ENCODE data around the gene A1BG.
"Not testable (repeated sequence)": the region's sequence is repeated elsewhere in the genome, so short reads cannot be mapped to it uniquely, and the experiment has no call there.

The A1BG gene

DNA sequence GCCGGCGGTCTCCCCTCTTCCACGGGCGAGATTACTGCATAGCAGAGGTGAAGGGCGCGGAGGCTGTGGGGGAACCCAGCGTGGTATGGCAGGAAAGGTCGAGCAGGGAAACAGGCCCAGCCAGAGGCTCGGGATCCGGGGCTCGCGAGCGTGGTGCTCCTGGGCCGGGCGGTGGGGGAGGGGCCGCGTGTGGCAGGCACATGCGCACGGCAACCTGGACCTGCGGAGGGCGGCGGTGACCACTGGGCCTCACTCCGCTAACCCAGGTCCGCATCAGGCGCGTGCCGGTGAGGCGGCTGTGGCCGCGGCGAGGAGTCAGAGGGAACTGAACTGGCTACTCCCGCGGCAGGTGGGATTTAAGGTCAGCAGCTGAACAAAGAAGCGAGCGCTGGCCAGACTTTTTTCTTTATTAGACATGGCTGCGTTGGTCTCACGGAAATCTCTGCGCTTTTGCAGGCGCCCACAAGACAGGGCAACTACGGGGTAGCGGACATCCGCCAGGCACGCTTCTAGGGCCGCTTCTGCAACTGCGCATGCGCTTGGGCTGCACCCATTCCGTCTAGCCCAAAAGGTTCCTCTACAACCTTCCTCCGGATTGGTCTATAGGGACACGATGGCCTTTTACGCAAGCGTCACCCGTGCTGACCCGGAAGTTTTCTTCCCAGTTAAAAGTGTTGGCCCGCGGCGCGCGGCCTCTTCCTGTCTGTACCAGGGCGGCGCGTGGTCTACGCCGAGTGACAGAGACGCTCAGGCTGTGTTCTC lies 33.5 kb upstream of the A1BG start, which contains the start of gene RPS5:
Gene RPS5 (plus strand): TSS at position 694 of the 762 bp plus-strand sequence. CDS start 869 bp downstream, outside the sequence.
- DNase-seq (ENCODE audit: low read depth in 1 of 2, low spot score in 1 of 2): peak; percentile 91 to 92

DNA sequence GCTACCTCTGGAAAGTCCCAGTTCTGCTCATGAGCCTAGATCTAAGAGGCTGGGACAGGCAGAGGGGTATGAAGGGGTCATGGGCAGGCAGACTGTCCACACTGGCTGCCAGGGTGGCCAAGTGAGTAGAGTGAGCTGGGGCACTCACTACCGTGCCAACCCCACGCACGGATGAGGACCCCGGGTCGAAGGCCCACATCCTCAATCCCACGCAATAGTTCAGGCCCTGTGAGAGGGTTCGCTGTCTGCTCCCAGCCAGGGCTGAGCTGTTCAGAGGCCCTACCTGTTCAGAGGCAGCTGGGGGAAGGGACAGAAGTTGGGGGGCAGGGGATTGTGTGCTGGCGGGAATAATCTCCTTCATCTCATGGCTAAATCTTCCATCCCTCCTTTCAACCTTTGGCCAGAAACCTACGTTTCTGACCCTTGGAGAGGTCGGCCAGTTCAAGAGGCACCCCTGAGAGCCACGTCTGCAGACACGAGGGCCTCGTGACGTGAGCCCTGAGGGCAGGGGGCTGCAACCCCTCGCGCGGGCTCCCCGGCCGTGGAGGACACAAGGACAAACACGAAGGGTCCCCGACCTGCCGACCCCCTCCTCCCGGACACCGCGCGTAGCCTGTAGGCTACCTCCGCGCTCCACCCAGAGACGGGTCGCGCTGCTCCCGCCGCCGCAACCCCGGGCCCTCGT lies 32.7 kb upstream of the A1BG start:
- no peak for DNase-seq (ENCODE audit: low read depth in 1 of 2, low spot score in 1 of 2)

DNA sequence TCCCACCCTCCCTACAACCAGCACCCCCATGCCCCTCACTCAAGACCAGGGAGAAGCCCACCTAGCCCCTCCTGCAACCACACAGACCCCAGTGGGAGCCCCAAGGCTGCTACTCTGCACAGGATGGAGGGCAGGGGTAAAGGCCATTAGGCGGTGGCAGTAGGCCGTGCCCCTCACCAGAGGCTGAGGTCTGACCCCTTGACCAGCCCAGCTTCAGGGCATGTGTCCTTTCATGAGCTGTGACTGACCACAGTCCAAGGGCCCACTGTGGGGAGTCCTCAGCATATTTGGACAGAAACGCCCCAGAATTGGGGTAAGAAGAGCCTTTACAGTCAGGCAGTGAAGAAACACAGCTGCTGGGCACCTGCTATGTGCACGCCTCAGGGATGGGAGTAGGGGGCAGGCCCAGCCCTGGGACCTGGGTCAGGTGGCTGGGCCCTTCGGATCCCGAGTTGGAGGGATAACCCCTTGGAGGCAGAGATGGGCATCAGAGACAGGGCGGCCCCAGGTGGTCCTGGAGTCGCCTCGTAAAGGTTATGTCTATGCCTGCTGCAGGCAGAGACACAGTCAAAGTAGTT lies 32.1 kb upstream of the A1BG start:
- no peak for DNase-seq (ENCODE audit: low read depth in 1 of 2, low spot score in 1 of 2)

DNA sequence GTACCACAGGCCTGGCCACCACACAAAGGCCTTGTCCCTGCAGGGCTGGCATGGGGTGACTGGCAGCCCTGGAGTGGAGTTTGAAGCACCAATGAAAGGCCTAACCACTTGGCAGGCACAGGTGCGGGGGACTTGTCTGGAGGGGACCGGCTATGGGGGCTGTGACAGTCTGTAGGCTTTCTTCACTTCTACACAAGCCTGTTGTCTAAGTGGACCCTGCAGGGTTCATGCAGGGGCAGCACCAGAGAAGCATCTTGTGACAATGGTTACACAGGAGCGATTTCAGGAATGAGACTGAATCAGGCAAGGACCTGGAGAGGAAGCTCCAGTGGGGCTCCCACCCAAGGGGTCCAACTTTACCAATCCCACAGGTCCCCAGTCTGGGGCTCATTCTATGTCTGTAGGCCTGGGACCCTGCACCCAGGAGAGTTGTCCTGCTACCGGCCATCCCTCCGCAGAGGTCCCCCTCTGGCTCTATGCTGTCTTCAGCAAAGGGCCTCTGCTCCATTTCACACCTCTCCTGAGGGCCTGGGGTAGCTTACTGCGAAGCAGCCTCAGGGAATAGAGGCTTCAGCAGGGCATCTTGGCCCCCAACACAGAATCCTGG lies 29.8 kb upstream of the A1BG start:
- DNase-seq (ENCODE audit: low read depth in 1 of 2, low spot score in 1 of 2): no peak

DNA sequence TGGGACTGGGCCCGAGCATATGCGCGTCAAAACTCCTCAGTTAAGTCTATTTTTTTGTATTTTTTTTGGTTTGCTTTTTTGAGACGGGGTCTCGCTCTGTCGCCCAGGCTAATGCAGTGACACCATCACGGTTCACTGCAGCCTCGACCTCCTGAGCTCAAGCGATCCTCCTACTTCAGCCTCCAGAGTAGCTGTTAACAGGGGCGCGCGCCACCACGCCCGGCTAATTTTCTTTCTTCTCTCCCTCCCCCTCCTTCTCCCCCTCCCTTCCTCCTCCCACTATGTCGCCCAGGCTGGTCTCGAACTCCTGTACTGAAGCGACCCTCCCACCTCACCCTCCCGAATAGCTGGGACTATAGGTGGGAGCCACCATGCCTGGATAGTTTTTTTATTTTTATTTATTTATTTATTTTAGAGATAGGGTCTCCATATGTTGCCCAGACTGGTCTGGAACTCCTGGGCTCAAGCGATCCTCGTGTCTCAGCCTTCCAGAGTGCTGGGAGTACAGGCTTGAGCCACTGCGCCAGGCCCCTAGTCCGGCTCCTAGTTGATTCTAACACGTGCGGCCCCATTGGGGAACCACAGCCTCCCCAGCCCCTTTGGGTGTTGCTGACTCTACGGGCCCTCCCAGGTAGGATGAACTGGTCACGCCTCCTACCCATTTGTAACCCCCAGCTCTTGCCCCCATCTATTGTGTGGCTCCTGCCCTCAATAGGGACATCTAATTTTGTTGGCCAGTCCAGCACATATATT lies 28.3 kb upstream of the A1BG start:
- DNase-seq (ENCODE audit: low read depth in 1 of 2, low spot score in 1 of 2): no peak

DNA sequence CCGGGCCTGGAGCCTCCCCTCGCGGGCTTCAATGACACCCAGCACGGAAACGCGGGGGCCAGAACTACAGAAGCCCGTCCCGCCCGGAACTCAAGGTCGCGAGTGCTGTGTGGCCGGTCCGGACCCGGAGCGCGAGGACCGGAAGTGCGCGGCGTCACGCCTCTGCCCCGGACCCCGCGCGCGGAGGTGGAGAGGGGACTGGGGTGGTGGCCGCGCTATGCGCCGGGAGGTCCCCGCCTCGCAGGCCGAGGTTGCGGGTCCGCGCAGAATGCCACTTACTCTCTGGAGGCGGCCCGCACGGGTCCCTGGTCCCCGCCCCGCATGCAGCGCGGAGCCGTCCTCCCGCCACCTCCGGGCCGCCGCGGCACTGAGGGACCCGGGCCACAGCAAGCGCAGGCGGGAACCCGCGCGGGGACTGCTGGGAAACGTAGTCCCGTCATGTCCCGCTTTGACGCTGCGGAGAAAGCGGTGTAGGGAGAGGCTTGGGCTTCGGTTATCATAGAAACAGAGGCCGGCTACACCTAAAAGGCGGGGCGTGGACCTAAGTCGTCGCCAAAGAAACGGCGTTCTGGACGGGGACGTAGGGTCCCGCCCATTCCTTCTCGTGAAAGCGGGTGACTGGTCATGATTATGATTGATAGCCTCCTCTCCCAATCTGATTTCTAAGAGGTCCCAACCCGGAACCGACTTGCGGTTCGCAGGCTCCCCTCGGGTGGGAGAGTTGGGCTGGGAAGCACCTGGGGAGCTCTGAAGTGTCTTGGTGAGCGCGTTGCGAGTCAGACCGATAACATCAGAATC lies 27.6 kb upstream of the A1BG start, which contains the start of gene ZNF837:
Gene ZNF837 (minus strand): TSS at position 369 of the 798 bp plus-strand sequence. CDS start 11,698 bp downstream, outside the sequence.
- DNase-seq (ENCODE audit: low read depth in 1 of 2, low spot score in 1 of 2): peak; percentile 90 to 96

DNA sequence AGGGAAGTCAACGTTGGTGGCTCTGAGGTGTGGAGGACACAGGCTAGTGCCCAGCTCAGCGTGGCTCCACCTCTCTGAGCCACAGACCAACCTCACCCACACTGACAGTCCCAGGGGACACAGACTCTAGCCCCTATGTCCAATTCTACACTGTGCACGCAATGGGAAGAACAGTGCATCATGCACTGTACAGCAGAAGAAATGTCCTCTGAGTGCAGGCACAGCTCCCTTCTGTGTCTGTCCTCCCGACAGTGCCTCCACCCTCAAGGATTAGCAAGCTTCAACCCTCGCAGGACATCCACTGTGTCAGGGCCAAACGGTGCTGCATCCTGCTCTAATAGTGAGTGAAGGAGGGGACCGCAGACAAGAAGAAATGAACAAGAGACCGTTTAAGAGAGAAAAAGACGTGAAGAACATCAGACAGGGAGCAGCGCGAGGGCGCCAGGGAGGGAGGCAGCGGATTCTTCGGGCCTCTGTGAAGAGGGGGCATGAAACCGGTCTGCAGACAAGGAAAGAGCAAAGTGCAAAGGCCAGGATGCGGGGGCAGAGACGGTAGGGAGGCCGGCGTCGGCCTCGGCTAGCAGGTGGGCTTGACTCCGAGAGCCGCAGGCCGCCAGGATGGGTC lies 26.9 kb upstream of the A1BG start:
- DNase-seq (ENCODE audit: low read depth in 1 of 2, low spot score in 1 of 2): no peak

DNA sequence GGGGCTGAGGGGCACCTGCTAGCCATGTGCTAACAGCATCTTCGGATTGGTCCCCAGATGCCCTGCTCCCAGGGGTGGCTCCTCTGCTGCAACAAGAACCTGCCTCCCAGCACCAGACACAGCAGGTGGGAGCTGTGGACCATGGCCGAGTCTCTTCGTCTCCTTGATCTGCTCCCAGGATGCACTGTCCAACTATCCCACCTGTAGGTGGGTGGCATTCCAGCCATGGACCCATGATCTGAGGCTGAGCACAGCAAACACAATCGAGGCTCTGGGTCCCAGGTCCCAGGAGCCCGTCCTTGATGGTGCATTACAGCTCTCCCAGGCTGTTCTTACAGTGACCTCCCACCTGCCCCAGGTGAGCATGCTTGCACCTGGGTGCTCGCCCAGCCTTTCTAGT lies 26.0 kb upstream of the A1BG start:
- no peak for DNase-seq (ENCODE audit: low read depth in 1 of 2, low spot score in 1 of 2)

DNA sequence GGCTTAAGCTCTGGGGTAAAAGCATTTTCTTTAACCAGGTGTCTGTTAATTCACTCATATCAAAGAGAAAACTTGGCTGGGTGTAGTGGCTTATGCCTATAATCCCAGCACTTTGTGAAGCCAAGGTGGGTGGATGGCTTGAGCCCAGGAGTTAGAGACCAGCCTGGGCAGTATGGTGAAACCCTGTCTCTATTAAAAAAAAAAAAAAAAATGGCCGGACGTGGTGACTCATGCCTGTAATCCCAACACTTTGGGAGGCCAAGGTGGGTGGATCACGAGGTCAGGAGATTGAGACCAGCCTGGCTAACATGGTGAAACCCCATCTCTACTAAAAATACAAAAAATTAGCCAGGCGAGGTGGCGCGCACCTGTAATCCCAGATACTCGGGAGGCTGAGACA lies 23.4 kb upstream of the A1BG start:
- not testable (repeated sequence) for DNase-seq (ENCODE audit: low read depth in 1 of 2, low spot score in 1 of 2)

DNA sequence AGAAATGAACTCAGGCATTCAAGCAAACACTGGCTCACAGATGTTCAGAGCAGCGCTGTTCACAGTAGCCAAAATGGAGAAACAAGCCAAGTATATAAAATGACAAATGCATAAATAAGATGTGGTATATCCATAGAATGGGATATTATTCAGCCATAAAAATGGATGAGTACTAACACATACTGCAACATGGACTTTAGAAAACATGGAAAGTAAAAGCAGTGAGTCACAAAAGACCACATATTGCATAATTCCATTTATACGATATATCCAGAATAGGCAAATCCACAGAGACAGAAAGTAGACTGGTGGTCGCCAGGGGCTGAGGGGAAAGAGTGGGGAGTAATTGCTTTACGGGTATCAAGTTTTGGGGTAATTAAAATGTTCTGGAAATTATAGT lies 20.9 kb upstream of the A1BG start:
- no peak for DNase-seq (ENCODE audit: low read depth in 1 of 2, low spot score in 1 of 2)

DNA sequence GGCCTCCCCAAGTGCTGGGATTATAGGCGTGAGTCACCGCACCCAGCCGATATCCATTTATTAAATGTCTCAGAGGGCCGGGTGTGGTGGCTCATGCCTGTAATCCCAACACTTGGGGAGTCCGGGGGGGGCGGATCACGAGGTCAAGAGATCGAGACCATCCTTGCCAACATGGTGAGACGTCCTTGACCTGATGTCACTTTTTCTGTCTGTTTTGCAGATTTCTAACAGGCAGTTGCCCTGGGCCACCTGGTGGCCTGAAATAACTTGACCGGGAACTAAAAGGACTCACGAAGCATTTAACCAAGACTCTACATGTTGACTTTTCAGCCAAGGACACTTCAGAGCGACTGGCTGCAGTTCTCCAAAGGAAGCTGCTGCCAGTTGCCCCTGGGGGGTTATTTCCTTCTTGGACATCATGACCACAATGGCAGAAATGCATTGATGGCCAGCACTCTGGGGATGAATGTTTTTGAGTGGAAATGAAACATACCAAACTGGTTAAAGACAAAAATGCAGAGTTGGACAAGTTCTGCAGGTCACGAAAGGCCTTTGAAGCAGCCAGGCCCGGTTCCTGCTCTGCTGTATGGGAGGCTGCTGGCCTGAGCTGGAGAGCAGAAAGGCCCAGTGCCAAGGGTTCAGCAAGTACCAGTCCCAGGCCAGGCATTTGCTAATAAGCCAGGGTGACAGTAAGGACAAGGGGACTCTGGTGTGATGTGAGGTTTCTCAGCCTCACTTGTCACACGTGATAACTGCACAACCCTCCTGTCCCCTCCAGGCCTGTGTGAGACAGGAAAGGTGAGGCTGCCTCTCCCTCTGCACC lies 19.2 kb upstream of the A1BG start:
- no peak for DNase-seq (ENCODE audit: low read depth in 1 of 2, low spot score in 1 of 2)

DNA sequence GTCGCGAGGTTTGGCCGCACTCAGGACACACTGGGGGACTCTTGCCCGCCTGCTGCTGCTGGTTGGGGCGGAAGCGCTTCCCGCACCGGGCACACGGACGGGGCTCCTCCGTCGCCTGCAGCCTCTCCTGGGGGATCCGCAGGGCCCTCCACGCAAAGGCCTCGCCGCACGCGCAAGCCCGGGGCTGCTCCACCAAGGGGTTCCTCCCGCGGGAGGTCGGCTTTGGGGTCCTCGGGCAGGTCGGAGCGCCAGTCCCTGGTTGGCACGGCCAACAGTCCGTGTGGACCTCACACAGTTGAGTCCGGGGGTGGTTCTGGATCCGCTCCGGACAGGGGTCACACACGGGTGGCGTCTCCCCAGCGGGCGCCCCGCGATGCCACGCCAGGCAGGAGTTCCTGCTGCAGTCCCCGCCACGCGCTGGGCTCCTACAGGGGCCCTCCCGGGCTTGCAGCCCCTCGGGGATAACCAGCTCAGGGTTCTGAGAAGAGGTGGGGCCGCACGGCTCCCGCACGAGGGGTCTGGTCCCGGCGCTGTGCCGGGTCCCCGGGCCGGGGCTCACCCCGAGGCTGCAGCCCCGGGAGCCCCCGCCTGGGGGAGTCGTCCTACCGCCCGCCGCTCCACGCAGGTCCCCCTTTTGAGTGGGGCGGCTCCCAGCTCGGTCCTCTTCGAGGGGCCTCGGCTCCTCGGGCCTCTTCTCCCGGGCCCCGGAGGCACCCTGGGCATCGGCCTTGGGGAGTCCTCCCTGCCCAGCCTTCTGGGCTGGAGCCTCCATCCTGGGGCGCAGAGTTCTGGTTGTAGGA lies 15.5 kb upstream of the A1BG start:
- no peak for DNase-seq (ENCODE audit: low read depth in 1 of 2, low spot score in 1 of 2)

DNA sequence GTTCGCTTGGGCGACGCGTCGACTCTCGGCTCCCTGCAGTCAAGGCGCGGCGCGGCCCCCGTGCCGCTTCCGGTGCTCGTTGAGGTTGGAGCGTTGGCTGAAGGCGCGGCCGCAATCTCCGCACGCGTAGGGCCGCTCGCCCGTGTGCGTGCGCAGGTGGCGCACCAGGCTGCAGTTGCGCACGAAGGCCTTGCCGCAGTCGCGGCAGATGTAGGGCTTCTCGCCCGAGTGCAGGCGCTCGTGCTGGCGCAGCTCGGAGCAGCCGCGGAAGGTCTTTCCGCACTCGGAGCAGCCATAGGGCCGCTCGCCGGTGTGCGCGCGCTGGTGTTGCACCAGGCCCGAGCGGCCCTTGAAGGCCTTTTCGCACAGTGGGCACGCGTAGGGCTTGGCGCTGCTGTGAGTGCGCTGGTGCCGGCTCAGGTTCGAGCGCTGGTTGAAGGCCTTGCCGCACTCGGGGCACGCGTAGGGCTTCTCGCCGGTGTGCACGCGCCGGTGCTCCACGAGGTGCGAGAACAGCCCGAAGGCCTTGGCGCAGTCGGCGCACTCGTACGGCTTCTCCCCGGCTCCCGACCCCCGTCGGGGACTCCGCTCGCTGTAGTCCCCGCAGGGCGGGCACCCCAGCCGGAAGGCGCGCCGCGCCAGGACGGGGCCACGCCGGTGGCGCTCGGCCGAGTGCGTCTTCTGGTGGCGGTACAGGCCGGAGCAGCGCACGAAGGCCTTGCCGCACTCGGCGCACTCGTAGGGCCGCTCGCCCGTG lies 14.6 kb upstream of the A1BG start:
- no peak for DNase-seq (ENCODE audit: low read depth in 1 of 2, low spot score in 1 of 2)

DNA sequence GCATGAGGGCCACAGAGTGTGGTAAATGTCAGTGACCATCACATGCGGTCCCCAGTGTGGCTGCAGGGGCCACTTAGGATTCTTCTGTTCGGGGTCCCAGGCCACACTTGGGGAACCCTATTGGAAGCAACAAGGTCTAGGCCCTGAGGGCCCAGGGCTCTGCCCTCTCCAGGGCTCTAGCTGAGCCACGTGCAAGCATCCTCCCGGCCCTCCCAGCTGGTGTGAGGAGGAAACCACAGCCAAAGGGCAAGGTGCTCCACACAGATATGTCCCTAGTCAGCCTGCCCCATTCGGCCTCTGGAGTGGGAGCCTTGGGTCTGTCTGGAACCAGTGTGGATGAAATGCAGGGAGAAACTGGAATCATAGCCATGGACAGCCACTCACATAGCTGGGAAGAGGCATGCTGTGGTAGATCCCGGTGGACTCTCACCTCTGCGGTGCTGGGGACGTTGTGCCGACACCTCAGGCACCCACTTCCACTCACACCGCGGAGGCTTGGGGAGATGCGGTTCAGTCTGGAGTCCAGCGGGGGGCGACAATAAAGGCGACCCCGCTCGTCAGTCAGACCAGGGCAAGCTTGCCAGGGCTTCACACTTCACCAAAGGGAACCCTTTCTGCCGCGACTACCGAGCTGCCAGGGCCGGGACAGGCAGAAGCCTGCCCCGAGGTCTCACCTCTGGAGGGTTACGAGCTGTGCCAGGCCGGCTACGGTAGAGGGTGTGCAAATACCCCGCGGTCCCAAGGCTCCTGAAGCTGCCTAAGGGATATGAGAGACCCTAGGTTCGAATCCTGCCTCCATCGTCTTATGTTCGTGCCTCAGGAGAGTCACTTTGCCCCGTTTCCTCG lies 13.5 kb upstream of the A1BG start:
- no peak for DNase-seq (ENCODE audit: low read depth in 1 of 2, low spot score in 1 of 2)

DNA sequence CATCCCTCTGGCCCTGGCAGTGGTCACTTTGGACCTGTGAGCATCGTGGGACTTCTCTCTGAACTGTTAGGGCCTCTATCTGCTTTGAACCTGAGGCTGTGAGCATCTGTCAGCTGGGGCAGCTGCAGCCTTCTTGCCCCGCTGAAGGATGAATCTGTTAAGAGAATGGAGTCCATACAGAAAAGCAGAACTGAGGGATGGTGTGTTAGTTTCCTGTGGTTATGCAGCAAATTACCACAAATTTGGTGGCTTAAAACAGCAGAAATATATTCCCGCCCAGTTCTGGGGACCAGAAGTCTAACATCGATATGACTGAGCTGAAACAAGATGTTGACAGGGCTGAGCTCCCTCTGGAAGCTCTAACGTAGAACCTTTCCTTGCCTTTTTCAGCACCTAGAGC lies 10.9 kb upstream of the A1BG start:
- DNase-seq (ENCODE audit: low read depth in 1 of 2, low spot score in 1 of 2): no peak

DNA sequence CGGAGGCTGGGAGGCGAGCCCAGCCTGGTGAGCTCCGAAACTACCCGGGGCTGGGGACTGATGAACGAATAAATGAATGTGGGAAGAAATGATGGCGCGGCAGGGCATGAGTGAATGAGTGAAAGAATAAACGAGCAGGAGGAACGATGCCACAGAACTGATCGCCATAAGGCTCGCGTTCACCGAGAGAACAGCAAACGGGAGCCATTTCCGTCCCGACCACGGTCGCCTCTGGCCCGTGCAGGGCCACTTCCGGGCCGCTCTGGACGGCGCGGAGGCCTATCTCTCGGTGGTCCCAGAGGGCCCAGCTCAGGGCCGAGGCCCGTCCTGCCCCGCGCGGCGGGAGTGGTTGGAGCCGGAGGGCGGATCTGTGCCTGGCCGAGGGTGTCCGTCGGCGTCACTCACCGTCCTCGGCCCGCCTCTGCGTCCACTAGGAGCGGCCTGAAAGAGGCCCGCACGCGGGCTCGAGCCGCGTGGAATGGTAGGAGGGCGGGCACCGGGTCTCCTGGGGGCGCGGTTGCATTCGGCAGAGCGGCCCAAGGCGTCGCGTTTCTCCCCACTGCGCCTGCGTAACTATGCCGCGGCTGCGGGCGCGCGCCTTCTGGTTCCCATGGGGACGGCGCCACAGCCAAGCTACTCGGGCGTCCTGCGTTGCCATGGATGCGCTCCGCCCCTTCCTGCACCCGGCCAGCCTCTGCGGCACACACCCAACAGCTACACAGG lies 9.1 kb upstream of the A1BG start, which contains the start of gene ZNF497:
Gene ZNF497 (minus strand): TSS at position 480 of the 723 bp plus-strand sequence. CDS start 5,116 bp downstream, outside the sequence.
- DNase-seq (ENCODE audit: low read depth in 1 of 2, low spot score in 1 of 2): peak; percentile 95
